WTC11 (cell line): ENCODE measurements around the gene RCBTB2. TPM values are rescaled to one million over a fixed set of nuclear protein-coding genes. Genes with fewer than 3 reads are reported as not detected.

Source experiments
- ATAC-seq: fragments of 200-7000 bp; cut with Tn5 transposase; 2 replicates; pipeline ENCODE4 v1.10.0; 2021; ENCODE audit warnings: mild to moderate bottlenecking, moderate library complexity
- CTCF ChIA-PET: fragments of 300-600 bp; sonication (Branson Sonifier 250); formaldehyde crosslinking; loops from one replicate; lab custom pipeline; 2021; ENCODE audit warnings: antibody characterized with exemption; lab: Charles Lee
- POLR2A ChIA-PET: fragments of 350-600 bp; sonication (Branson Sonifier 250); formaldehyde crosslinking; loops from one replicate; lab custom pipeline; 2021; ENCODE audit warnings: antibody characterized with exemption; lab: Charles Lee
- DNase-seq: peaks from one replicate; pipeline ENCODE4 v3.0.0; 2021; ENCODE audit warnings: low spot score
- H3K27ac Mint-ChIP-seq: 2 replicates; pipeline ENCODE4 v1.8.0; 2021; ENCODE audit warnings: mixed read lengths
- H3K27me3 Mint-ChIP-seq: 2 replicates; pipeline ENCODE4 v1.8.0; 2021; ENCODE audit warnings: low read depth, mild to moderate bottlenecking, moderate library complexity, mixed read lengths
- H3K36me3 Mint-ChIP-seq: 2 replicates; pipeline ENCODE4 v1.8.0; 2021; ENCODE audit warnings: mixed read lengths
- H3K4me1 Mint-ChIP-seq: 2 replicates; pipeline ENCODE4 v1.8.0; 2022; ENCODE audit warnings: mixed read lengths
- H3K4me3 Mint-ChIP-seq: 2 replicates; pipeline ENCODE4 v1.8.0; 2021; ENCODE audit warnings: mild to moderate bottlenecking, moderate library complexity, mixed read lengths
- H3K9me3 Mint-ChIP-seq: 2 replicates; pipeline ENCODE4 v1.8.0; 2021; ENCODE audit warnings: mixed read lengths
- CTCF ChIP-seq: fragments of 200-600 bp; IDR thresholded peaks from 2 replicates; pipeline ENCODE4 v1.8.0; 2022; ENCODE audit warnings: antibody characterized with exemption
- EMX1 ChIP-seq: fragments of 250-450 bp; sonication (Bioruptor Pico); IDR thresholded peaks from 2 replicates; pipeline ENCODE4 v1.8.0; 2021; ENCODE audit warnings: mild to moderate bottlenecking
- JAZF1 ChIP-seq: fragments of 250-450 bp; sonication (Bioruptor Pico); IDR thresholded peaks from 2 replicates; pipeline ENCODE4 v1.9.0; 2021; ENCODE audit warnings: moderate library complexity, mild to moderate bottlenecking, inconsistent platforms
- NR2C2 ChIP-seq: sonication (generic); formaldehyde crosslinking; IDR thresholded peaks from 2 replicates; pipeline ENCODE4 v1.8.0; 2022; ENCODE audit warnings: mild to moderate bottlenecking, missing genetic modification reagents
- PRRX2 ChIP-seq: fragments of 250-450 bp; sonication (Bioruptor Pico); IDR thresholded peaks from 2 replicates; pipeline ENCODE4 v1.8.0; 2021; ENCODE audit warnings: mild to moderate bottlenecking
- TEAD4 ChIP-seq: sonication (generic); formaldehyde crosslinking; IDR thresholded peaks from 2 replicates; pipeline ENCODE4 v1.8.0; 2022; ENCODE audit warnings: mild to moderate bottlenecking, missing genetic modification reagents
- ZMAT4 ChIP-seq: fragments of 250-450 bp; sonication (Bioruptor Pico); IDR thresholded peaks from 2 replicates; pipeline ENCODE4 v1.9.0; 2021; ENCODE audit warnings: mild to moderate bottlenecking
- ZNF138 ChIP-seq: sonication (generic); formaldehyde crosslinking; conservative IDR thresholded peaks from 2 replicates; pipeline ENCODE4 v1.8.1; 2022; ENCODE audit warnings: mild to moderate bottlenecking, moderate library complexity, missing genetic modification reagents
- ZNF281 ChIP-seq: sonication (generic); formaldehyde crosslinking; IDR thresholded peaks from 2 replicates; pipeline ENCODE4 v1.8.0; 2023; ENCODE audit warnings: mild to moderate bottlenecking, missing genetic modification reagents
- ZNF317 ChIP-seq: sonication (generic); formaldehyde crosslinking; IDR thresholded peaks from 2 replicates; pipeline ENCODE4 v1.8.1; 2023; ENCODE audit warnings: low read depth, mild to moderate bottlenecking, moderate library complexity, missing genetic modification reagents, borderline replicate concordance
- ZNF416 ChIP-seq: fragments of 250-450 bp; sonication (Bioruptor Pico); IDR thresholded peaks from 2 replicates; pipeline ENCODE4 v1.9.0; 2021; ENCODE audit warnings: mild to moderate bottlenecking, inconsistent platforms
- ZNF532 ChIP-seq: fragments of 250-450 bp; sonication (Bioruptor Pico); IDR thresholded peaks from 2 replicates; pipeline ENCODE4 v1.9.0; 2021; ENCODE audit warnings: mild to moderate bottlenecking, borderline replicate concordance
- ZNF671 ChIP-seq: fragments of 250-450 bp; sonication (Bioruptor Pico); IDR thresholded peaks from 2 replicates; pipeline ENCODE4 v1.8.0; 2021; ENCODE audit warnings: mild to moderate bottlenecking
- ZSCAN18 ChIP-seq: fragments of 250-450 bp; sonication (Bioruptor Pico); IDR thresholded peaks from 2 replicates; pipeline ENCODE4 v2.1.2; 2022; ENCODE audit warnings: mild to moderate bottlenecking, moderate library complexity
- total RNA-seq: library from RNA; stranded (reverse); gene quantifications from 3 replicates; pipeline ENCODE4 v1.2.3, GENCODE V29; 2021
- TF ChIP-seq, protein P1 (sequence below): sonication (generic); formaldehyde crosslinking; IDR thresholded peaks from 2 replicates; pipeline ENCODE4 v1.8.1; 2023; ENCODE audit warnings: mild to moderate bottlenecking, missing genetic modification reagents, moderate library complexity

RCBTB2 gene
- total RNA-seq, 1 experiment from 2014 or later, result 6.6 TPM

GRCh38 chr13:48532256-48532505 lies 699 bp downstream of the RCBTB2 start:
- Mint-ChIP-seq H3K4me1 (peaks cover 20% of the 10 kb centered on the region), H3K27ac (peak overlapping the region; percentile 86), H3K27me3 (no peaks in the 10 kb centered on the region), H3K9me3 (no peaks in the 10 kb centered on the region; the same call in 1 of the 2 replicates), H3K36me3 (no peaks in the 10 kb centered on the region), H3K4me3 (peak overlapping the region; percentile 83)
- no peak for TF ChIP-seq ZSCAN18 (CRISPR knock-in tag)
- no peak for TF ChIP-seq ZNF138 (CRISPR knock-in tag)
- TF ChIP-seq NR2C2 (CRISPR knock-in tag), result no peak
- TF ChIP-seq, protein P1, sequence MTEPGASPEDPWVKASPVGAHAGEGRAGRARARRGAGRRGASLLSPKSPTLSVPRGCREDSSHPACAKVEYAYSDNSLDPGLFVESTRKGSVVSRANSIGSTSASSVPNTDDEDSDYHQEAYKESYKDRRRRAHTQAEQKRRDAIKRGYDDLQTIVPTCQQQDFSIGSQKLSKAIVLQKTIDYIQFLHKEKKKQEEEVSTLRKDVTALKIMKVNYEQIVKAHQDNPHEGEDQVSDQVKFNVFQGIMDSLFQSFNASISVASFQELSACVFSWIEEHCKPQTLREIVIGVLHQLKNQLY (CRISPR knock-in tag), result no peak
- no peak for TF ChIP-seq ZNF281 (CRISPR knock-in tag)
- no peak for TF ChIP-seq CTCF
- no peak for TF ChIP-seq EMX1 (CRISPR knock-in tag)
- TF ChIP-seq ZNF317 (CRISPR knock-in tag), result no peak
- TF ChIP-seq ZNF671 (CRISPR knock-in tag), result no peak
- no peak for TF ChIP-seq ZMAT4 (CRISPR knock-in tag)
- peak; percentile 4 for ATAC-seq
- CTCF ChIA-PET, result interaction anchor here (0.5 to 1.8 kb wide), 8 partner anchors 10 to 494 kb away, joined by 3 to 9 read pairs (median 4); no protein-coding TSS in a partner anchor
- DNase-seq, result peak; percentile 13
- POLR2A ChIA-PET, result interaction anchor here (0.8 to 1.3 kb wide), 4 partner anchors 11 to 299 kb away, joined by 3 to 5 read pairs (median 4); partner anchors contain the start of gene ITM2B

DNA sequence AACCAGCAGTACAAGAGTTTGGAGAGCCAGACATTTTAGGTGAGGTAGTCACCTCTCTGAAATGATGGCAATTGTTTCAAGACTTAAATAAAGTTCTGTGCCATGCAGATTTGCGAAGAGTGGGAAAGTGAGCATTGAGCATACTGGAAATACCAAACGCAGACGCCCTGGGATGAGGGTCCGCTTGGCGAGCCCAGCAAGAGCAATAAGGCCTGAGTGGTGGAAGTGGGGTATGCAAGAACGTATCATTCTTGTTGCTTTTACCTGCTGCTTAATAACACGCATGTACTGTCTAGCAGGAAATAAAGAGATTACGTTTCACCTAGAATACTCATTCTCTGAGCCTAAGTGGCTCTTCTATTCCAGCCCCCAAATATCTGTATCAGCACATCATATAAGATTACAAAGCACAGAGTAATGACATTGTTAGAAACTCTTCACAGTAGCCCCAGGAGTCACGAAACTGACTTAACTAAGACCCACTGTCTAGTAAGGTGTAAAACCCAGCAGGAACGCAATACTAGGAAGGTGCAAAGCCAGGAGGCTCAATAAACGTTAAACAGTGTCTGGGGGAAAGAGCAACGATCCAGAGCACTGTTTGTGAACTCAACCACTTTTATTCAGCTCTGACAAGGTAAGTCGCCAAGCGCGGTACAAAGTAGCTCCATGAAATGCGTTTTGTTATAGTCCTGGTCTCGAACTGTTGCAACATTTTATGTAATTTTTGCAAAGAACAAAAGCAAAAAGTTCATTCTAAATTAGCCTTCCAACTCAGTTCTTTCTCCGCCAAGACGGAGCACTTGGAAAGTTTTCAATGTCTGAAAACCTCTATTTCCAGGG lies 1.2 kb downstream of the RCBTB2 start:
- no peaks in the 10 kb centered on the region; the same call in 1 of the 2 replicates for H3K9me3 Mint-ChIP-seq
- TF ChIP-seq ZSCAN18 (CRISPR knock-in tag) (no peak), ZNF416 (no peak), ZNF532 (no peak), PRRX2 (no peak), ZNF317 (CRISPR knock-in tag) (no peak), NR2C2 (CRISPR knock-in tag) (no peak), TEAD4 (no peak), ZNF281 (CRISPR knock-in tag) (no peak), JAZF1 (no peak)

More for the DNA sequence above, 1.2 kb downstream of the RCBTB2 start:
- no peaks in the 10 kb centered on the region for H3K27me3 Mint-ChIP-seq
- peak overlapping the region; percentile 86 for H3K27ac Mint-ChIP-seq
- H3K36me3 Mint-ChIP-seq, result no peaks in the 10 kb centered on the region
- DNase-seq, result no peak
- no peak for ATAC-seq
- ChIA-PET CTCF (interaction anchor here (0.5 to 1.8 kb wide), 5 partner anchors 10 to 237 kb away, joined by 4 to 9 read pairs (median 5); no protein-coding TSS in a partner anchor), POLR2A (interaction anchor here (0.8 to 1.3 kb wide), 4 partner anchors 11 to 299 kb away, joined by 3 to 5 read pairs (median 4); partner anchors contain the start of gene ITM2B)
- H3K4me1 Mint-ChIP-seq, result peaks cover 20% of the 10 kb centered on the region
- peak overlapping the region; percentile 83 for H3K4me3 Mint-ChIP-seq
